ENCODE measurements around the gene KIT. TPM values are rescaled to one million over a fixed set of nuclear protein-coding genes. Genes with fewer than 3 reads are reported as not detected.

Gene KIT
- total and polyA plus RNA-seq, 2 of the 13 experiments (the other 11 are each of a cell fraction or from before 2014, with no cell fraction given) = not detected

DNA sequence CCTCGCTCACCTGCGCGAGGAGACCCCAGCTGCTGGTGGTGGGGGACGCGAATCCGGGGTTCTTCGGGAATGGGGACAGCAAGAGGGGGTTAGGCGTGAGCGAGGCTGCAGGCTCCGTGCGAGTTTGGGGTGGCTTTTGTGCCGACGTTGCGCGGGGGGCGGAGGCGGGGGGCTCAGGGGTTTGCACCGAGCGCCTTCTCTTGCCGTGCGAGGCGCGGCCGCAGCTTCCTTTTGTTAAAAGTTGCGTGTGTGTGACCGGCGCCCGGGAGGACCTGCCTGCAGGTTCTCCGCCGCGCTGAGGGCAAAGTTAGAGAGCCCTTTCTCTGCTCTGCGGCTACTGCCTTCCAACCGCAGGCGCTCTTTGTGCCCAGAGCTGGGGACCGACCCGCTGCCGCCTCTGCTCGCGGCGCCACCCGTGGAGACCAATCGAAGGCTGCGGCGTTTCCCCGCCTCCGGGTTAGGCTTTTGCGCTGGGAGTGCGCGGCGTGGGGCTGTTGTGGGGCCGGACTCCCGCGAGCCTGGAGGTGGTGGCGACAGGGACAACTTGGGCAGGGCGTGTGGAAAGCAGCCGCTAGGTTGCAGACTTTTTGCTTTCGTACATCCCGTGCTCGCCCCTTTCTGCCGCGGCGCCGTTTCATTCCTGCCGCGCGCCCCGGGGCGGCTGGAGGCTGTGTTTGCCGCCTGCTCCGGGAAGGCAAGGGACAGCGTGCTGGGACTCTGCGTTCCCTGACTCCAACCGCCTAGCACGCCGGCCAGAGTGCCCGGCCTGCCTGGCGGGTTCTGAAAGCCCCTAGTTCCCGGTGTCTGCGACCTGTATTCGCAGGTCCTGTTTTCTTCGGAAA lies 716 bp downstream of the KIT start (continued):
- TF ChIP-seq BRD4 (CRISPR knock-in tag; IDR thresholded peaks at IDR 0.05) = no peak
- no peak for TF ChIP-seq SUZ12 (IDR thresholded peaks at IDR 0.05; ENCODE audit: low read depth, low read length)
- no peak for TF ChIP-seq POGZ (CRISPR knock-in tag; IDR thresholded peaks at IDR 0.05)
- no peak for TF ChIP-seq RBAK (CRISPR knock-in tag; IDR thresholded peaks at IDR 0.05)
- 0 out of 2 replicates have a peak, but pooled peaks have one; percentile 34 for TF ChIP-seq MYC (CRISPR knock-in tag; IDR thresholded peaks at IDR 0.05; ENCODE audit: borderline replicate concordance)
- TF ChIP-seq ZNF263 (CRISPR knock-in tag; IDR thresholded peaks at IDR 0.05) = no peak
- no peak for TF ChIP-seq NFE2L2 (IDR thresholded peaks at IDR 0.05; ENCODE audit: low read length)
- TF ChIP-seq CBX2 (IDR thresholded peaks at IDR 0.05; ENCODE audit: low read depth, low read length) = no peak
- no peak for TF ChIP-seq CBX2 (CRISPR knock-in tag; IDR thresholded peaks at IDR 0.05; ENCODE audit: low read depth)
- TF ChIP-seq NR1H2 (CRISPR knock-in tag; IDR thresholded peaks at IDR 0.05; ENCODE audit: borderline replicate concordance, low read depth) = no peak
- no peak for TF ChIP-seq ARNT (IDR thresholded peaks at IDR 0.05)
- TF ChIP-seq, protein P1, sequence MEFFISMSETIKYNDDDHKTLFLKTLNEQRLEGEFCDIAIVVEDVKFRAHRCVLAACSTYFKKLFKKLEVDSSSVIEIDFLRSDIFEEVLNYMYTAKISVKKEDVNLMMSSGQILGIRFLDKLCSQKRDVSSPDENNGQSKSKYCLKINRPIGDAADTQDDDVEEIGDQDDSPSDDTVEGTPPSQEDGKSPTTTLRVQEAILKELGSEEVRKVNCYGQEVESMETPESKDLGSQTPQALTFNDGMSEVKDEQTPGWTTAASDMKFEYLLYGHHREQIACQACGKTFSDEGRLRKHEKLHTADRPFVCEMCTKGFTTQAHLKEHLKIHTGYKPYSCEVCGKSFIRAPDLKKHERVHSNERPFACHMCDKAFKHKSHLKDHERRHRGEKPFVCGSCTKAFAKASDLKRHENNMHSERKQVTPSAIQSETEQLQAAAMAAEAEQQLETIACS (CRISPR knock-in tag; IDR thresholded peaks at IDR 0.05) = peak; percentile 50
- TF ChIP-seq ZNF670 (CRISPR knock-in tag; IDR thresholded peaks at IDR 0.05; ENCODE audit: borderline replicate concordance) = no peak
- TF ChIP-seq, protein P2, sequence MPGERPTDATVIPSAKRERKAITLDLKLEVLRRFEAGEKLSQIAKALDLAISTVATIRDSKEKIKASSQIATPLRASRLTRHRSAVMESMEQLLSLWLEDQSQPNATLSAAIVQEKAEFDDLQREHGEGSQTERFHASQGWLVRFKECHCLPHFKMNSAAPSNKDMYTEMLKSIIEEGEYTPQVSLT (CRISPR knock-in tag; IDR thresholded peaks at IDR 0.05; ENCODE audit: borderline replicate concordance, low read depth) = no peak
- TF ChIP-seq ZNF337 (CRISPR knock-in tag; IDR thresholded peaks at IDR 0.05; ENCODE audit: borderline replicate concordance, low read depth) = no peak
- TF ChIP-seq JDP2 (CRISPR knock-in tag; IDR thresholded peaks at IDR 0.05; ENCODE audit: borderline replicate concordance) = no peak
- no peak for TF ChIP-seq ZNF878 (CRISPR knock-in tag; IDR thresholded peaks at IDR 0.05)
- no peak for TF ChIP-seq RXRB (CRISPR knock-in tag; IDR thresholded peaks at IDR 0.05; ENCODE audit: borderline replicate concordance)
- no peak for TF ChIP-seq ZNF317 (CRISPR knock-in tag; IDR thresholded peaks at IDR 0.05)
- TF ChIP-seq RFXAP (CRISPR knock-in tag; IDR thresholded peaks at IDR 0.05; ENCODE audit: borderline replicate concordance) = no peak

All from HepG2 (cell line).